ENCODE measurements around the gene AKNAD1. TPM values are rescaled to one million over a fixed set of nuclear protein-coding genes. Genes with fewer than 3 reads are reported as not detected.

The AKNAD1 gene
- total RNA-seq, 6 experiments from 2014 or later = 0.39 to 0.57 TPM; not detected in 4

GRCh38 chr1:108877348-108878159 is 20.7 kb upstream of the AKNAD1 start:
- no peak for DNase-seq
- Mint-ChIP-seq H3K4me1 (ENCODE audit: low read depth) (peaks cover 41% of the 10 kb centered on the region), H3K4me3 (peak overlapping the region; percentile 97), H3K9me3 (no peaks in the 10 kb centered on the region), H3K36me3 (ENCODE audit: low read depth) (no peaks in the 10 kb centered on the region), H3K27ac (peak overlapping the region; percentile 90), H3K27me3 (ENCODE audit: insufficient read depth) (no peaks in the 10 kb centered on the region)
- TF ChIP-seq CTCF (IDR thresholded peaks at IDR 0.05) = no peak

GRCh38 chr1:108871050-108871724 is 14.3 kb upstream of the AKNAD1 start:
- Mint-ChIP-seq H3K27ac (no peak overlapping the region), H3K36me3 (ENCODE audit: low read depth) (no peaks in the 10 kb centered on the region), H3K9me3 (no peaks in the 10 kb centered on the region), H3K4me3 (no peak overlapping the region), H3K4me1 (ENCODE audit: low read depth) (no peaks in the 10 kb centered on the region), H3K27me3 (ENCODE audit: insufficient read depth) (peaks cover 2% of the 10 kb centered on the region)
- TF ChIP-seq CTCF (IDR thresholded peaks at IDR 0.05) = no peak
- no peak for DNase-seq

GRCh38 chr1:108865316-108865910 is 8.5 kb upstream of the AKNAD1 start:
- H3K27ac Mint-ChIP-seq = no peak overlapping the region
- no peak for DNase-seq
- no peak overlapping the region for H3K4me3 Mint-ChIP-seq
- H3K4me1 Mint-ChIP-seq (ENCODE audit: low read depth) = no peaks in the 10 kb centered on the region
- H3K27me3 Mint-ChIP-seq (ENCODE audit: insufficient read depth) = peaks cover 11% of the 10 kb centered on the region
- H3K36me3 Mint-ChIP-seq (ENCODE audit: low read depth) = no peaks in the 10 kb centered on the region
- no peaks in the 10 kb centered on the region for H3K9me3 Mint-ChIP-seq
- TF ChIP-seq CTCF (IDR thresholded peaks at IDR 0.05) = no peak

- peaks cover 11% of the 10 kb centered on the region for H3K27me3 Mint-ChIP-seq (ENCODE audit: insufficient read depth)
- H3K36me3 Mint-ChIP-seq (ENCODE audit: low read depth) = no peaks in the 10 kb centered on the region
- H3K4me3 Mint-ChIP-seq = no peak overlapping the region
- H3K9me3 Mint-ChIP-seq = no peaks in the 10 kb centered on the region
- H3K4me1 Mint-ChIP-seq (ENCODE audit: low read depth) = no peaks in the 10 kb centered on the region
- no peak for DNase-seq
- no peak overlapping the region for H3K27ac Mint-ChIP-seq
- TF ChIP-seq CTCF (IDR thresholded peaks at IDR 0.05) = no peak
Observed at GRCh38 chr1:108863984-108864383, 7.1 kb upstream of the AKNAD1 start.

- TF ChIP-seq CTCF (IDR thresholded peaks at IDR 0.05) = no peak
Observed at GRCh38 chr1:108862698-108863477, 6.0 kb upstream of the AKNAD1 start.

More at GRCh38 chr1:108862698-108863477, 6.0 kb upstream of the AKNAD1 start:
- Mint-ChIP-seq H3K36me3 (ENCODE audit: low read depth) (no peaks in the 10 kb centered on the region), H3K4me1 (ENCODE audit: low read depth) (no peaks in the 10 kb centered on the region), H3K9me3 (no peaks in the 10 kb centered on the region), H3K27me3 (ENCODE audit: insufficient read depth) (peaks cover 11% of the 10 kb centered on the region; the same call in 1 of the 2 replicates), H3K4me3 (no peak overlapping the region), H3K27ac (no peak overlapping the region)
- DNase-seq = no peak
